Measurements from ENCODE around the gene DCTN4. TPM values are rescaled to one million over a fixed set of nuclear protein-coding genes. Genes with fewer than 3 reads are reported as not detected.
A peak's percentile ranks its signal among the peaks of the same experiment; 100 is the strongest.

Gene DCTN4
- polyA plus RNA-seq, 3 donors = 14.6 to 34.4 (median 16.3) TPM

- Mint-ChIP-seq H3K9me3 (no peaks in the 10 kb centered on the region), H3K27ac (peak overlapping the region; percentile 96 to 99 (median 98)), H3K36me3 (peaks cover 0 to 3% of the 10 kb centered on the region in 2 donors), H3K4me1 (peaks cover 66% of the 10 kb centered on the region), H3K4me3 (peak overlapping the region in 1 of 2 donors; percentile 63), H3K27me3 (ENCODE audit: low read depth in 3 of 3) (peaks cover 0 to 1% (median 0%) of the 10 kb centered on the region in 3 donors)
- Histone ChIP-seq H3K36me3 (replicated peaks in 1 of 2; ENCODE audit: control insufficient read depth in 1 of 2, insufficient read depth in 2 of 2, low read length in 2 of 2) (no peaks in the 10 kb centered on the region), H3K4me2 (replicated peaks; ENCODE audit: extremely low read depth, low read length, poor library complexity, severe bottlenecking) (peak overlapping the region; percentile 65), H3K9ac (ENCODE audit: insufficient read depth, low read length, poor library complexity, severe bottlenecking) (no peak overlapping the region), H3K27ac (ENCODE audit: low read depth in 1 of 2, low read length in 2 of 2) (peak overlapping the region; percentile 86 to 95), H3K79me2 (ENCODE audit: insufficient read depth, low read length) (peaks cover 9% of the 10 kb centered on the region), H2AFZ (ENCODE audit: insufficient read depth, low read depth, low read length, poor library complexity, severe bottlenecking) (no peak overlapping the region), H3K27me3 (ENCODE audit: control insufficient read depth in 2 of 2, insufficient read depth in 2 of 2, low read length in 2 of 2) (no peaks in the 10 kb centered on the region), H4K20me1 (ENCODE audit: insufficient read depth, low read length) (no peaks in the 10 kb centered on the region), H3K4me3 (replicated peaks in 1 of 3; ENCODE audit: low read depth in 2 of 3, low read length in 3 of 3) (peak overlapping the region in 1 of 3 experiments; percentile 55), H3K9me3 (replicated peaks in 1 of 2; ENCODE audit: control insufficient read depth in 1 of 2, insufficient read depth in 1 of 2, low read length in 2 of 2) (no peaks in the 10 kb centered on the region), H3K4me1 (ENCODE audit: control insufficient read depth in 1 of 2, insufficient read depth in 2 of 2, low read length in 2 of 2) (peaks cover 68 to 73% of the 10 kb centered on the region in 2 donors)
- intact Hi-C loops (cut with micrococcal nuclease) = loop anchor here (10.0 kb wide), 2 partner anchors 290 to 700 kb away; no protein-coding TSS in a partner anchor
- WGBS (ENCODE audit: insufficient coverage) = 100% methylated on average over 1 of the region's 2 CpGs
- TF ChIP-seq, protein P1, sequence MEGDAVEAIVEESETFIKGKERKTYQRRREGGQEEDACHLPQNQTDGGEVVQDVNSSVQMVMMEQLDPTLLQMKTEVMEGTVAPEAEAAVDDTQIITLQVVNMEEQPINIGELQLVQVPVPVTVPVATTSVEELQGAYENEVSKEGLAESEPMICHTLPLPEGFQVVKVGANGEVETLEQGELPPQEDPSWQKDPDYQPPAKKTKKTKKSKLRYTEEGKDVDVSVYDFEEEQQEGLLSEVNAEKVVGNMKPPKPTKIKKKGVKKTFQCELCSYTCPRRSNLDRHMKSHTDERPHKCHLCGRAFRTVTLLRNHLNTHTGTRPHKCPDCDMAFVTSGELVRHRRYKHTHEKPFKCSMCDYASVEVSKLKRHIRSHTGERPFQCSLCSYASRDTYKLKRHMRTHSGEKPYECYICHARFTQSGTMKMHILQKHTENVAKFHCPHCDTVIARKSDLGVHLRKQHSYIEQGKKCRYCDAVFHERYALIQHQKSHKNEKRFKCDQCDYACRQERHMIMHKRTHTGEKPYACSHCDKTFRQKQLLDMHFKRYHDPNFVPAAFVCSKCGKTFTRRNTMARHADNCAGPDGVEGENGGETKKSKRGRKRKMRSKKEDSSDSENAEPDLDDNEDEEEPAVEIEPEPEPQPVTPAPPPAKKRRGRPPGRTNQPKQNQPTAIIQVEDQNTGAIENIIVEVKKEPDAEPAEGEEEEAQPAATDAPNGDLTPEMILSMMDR (IDR thresholded peaks at IDR 0.05) = no peak
- peak in 2 of 3 donors; percentile 61 to 62 for DNase-seq
Measured at GRCh38 chr5:150765011-150765798, 6.4 kb upstream of the DCTN4 start.

- Histone ChIP-seq H3K4me1 (ENCODE audit: control insufficient read depth in 1 of 2, insufficient read depth in 2 of 2, low read length in 2 of 2) (peaks cover 72 to 79% of the 10 kb centered on the region in 2 donors), H2AFZ (ENCODE audit: insufficient read depth, low read depth, low read length, poor library complexity, severe bottlenecking) (no peak overlapping the region), H3K9me3 (replicated peaks in 1 of 2; ENCODE audit: control insufficient read depth in 1 of 2, insufficient read depth in 1 of 2, low read length in 2 of 2) (no peaks in the 10 kb centered on the region), H4K20me1 (ENCODE audit: insufficient read depth, low read length) (no peaks in the 10 kb centered on the region), H3K36me3 (replicated peaks in 1 of 2; ENCODE audit: control insufficient read depth in 1 of 2, insufficient read depth in 2 of 2, low read length in 2 of 2) (no peaks in the 10 kb centered on the region), H3K79me2 (ENCODE audit: insufficient read depth, low read length) (peaks cover 11% of the 10 kb centered on the region), H3K27ac (ENCODE audit: low read depth in 1 of 2, low read length in 2 of 2) (peak overlapping the region; percentile 86 to 95), H3K27me3 (ENCODE audit: control insufficient read depth in 2 of 2, insufficient read depth in 2 of 2, low read length in 2 of 2) (no peaks in the 10 kb centered on the region), H3K9ac (ENCODE audit: insufficient read depth, low read length, poor library complexity, severe bottlenecking) (no peak overlapping the region), H3K4me3 (replicated peaks in 1 of 3; ENCODE audit: low read depth in 2 of 3, low read length in 3 of 3) (peak overlapping the region in 1 of 3 experiments; percentile 55), H3K4me2 (replicated peaks; ENCODE audit: extremely low read depth, low read length, poor library complexity, severe bottlenecking) (peak overlapping the region; percentile 65)
- peak in 1 of 3 donors; percentile 51 for DNase-seq
- TF ChIP-seq, protein P1 (IDR thresholded peaks at IDR 0.05) = no peak
- H3K4me1 Mint-ChIP-seq = peaks cover 66% of the 10 kb centered on the region
- no peaks in the 10 kb centered on the region for H3K9me3 Mint-ChIP-seq
- peaks cover 0 to 1% (median 0%) of the 10 kb centered on the region in 3 donors for H3K27me3 Mint-ChIP-seq (ENCODE audit: low read depth in 3 of 3)
- peak overlapping the region in 1 of 2 donors; percentile 63 for H3K4me3 Mint-ChIP-seq
- H3K36me3 Mint-ChIP-seq = peaks cover 0 to 3% of the 10 kb centered on the region in 2 donors
- WGBS (ENCODE audit: insufficient coverage) = 0% methylated on average over 2 of the region's 2 CpGs
- peak overlapping the region; percentile 96 to 99 (median 98) for H3K27ac Mint-ChIP-seq
- intact Hi-C loops (cut with micrococcal nuclease) = loop anchor here (10.0 kb wide), 2 partner anchors 290 to 700 kb away; no protein-coding TSS in a partner anchor
Measured at GRCh38 chr5:150764530-150764929, 5.7 kb upstream of the DCTN4 start.

All from CD14-positive monocyte (primary cell).